GM12891 (cell line): Measurements from ENCODE around the gene LMNTD2.

Source experiments
- PAX5 ChIP-seq: IDR thresholded peaks from 2 replicates; pipeline ENCODE4 v1.6.1; 2011; ENCODE audit warnings: low read length, moderate library complexity, mild to moderate bottlenecking; ENCODE audit not compliant: insufficient read depth, severe bottlenecking
- POLR2A ChIP-seq: IDR thresholded peaks from 2 replicates; pipeline ENCODE4 v1.6.1; 2011; ENCODE audit warnings: low read depth, low read length, control low read depth
- POLR2AphosphoS5 ChIP-seq: IDR thresholded peaks from 2 replicates; pipeline ENCODE4 v1.6.1; 2011; ENCODE audit warnings: low read depth, low read length, control low read depth
- SPI1 ChIP-seq: IDR thresholded peaks from 2 replicates; pipeline ENCODE4 v1.6.1; 2011; ENCODE audit warnings: low read depth, low read length, control low read depth
- TAF1 ChIP-seq: IDR thresholded peaks from 2 replicates; pipeline ENCODE4 v1.6.1; 2011; ENCODE audit warnings: low read depth, low read length, control low read depth

DNA sequence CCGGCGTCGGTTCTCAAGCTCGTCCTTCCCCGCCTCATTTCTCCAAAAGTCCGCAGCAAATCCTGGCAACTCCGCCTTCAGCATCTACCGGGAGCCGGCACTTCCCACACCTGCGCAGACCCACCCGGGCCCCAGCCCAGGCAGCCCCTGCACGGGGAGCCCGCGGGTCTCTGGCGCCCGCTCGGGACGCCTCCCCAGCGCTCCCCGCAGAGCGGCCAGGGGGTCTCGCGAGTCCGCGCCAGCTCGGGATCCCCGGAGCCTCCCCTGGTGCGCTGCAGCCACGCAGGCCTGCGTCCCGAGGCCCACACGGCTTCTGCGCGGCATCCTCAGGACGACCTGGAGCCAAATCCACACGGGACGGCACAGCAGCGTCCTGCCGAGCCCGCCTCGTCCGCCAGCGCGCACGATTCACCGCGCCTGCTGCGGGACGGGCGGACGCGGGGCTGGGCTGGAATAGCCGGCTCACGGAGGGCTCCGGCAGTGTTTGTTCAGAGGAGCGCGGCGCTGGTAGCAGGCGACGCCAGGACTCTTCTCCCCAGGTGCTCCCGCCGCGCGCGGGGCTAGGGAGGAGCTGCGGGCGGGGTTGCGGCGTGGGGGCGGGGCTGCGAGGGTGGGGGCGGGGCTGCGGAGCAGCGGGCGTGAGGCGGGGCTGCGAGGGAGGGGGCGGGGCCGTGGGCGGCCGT lies 14.9 kb upstream of the LMNTD2 start:
- TF ChIP-seq POLR2A (no peak), POLR2AphosphoS5 (no peak), PAX5 (no peak), SPI1 (no peak), TAF1 (no peak)
